Adipocyte (in vitro differentiated cells): ENCODE results near the gene ARL2BP.

Experiments
- DNase-seq: peaks from one replicate; pipeline ENCODE4 v3.0.0-alpha.2; 2015; ENCODE audit warnings: low read depth
- H3K27me3 ChIP-seq: replicated peaks from 2 replicates; pipeline ENCODE4 v1.7.0; 2013; ENCODE audit warnings: mild to moderate bottlenecking, low read length, moderate library complexity; ENCODE audit not compliant: control insufficient read depth, insufficient read depth
- H3K36me3 ChIP-seq: 2 replicates; pipeline ENCODE4 v1.7.0; 2013; ENCODE audit warnings: low read length, mild to moderate bottlenecking, moderate library complexity; ENCODE audit not compliant: control insufficient read depth, insufficient read depth, severe bottlenecking
- H3K4me1 ChIP-seq: 2 replicates; pipeline ENCODE4 v1.7.0; 2013; ENCODE audit warnings: mild to moderate bottlenecking, low read length, moderate library complexity; ENCODE audit not compliant: control insufficient read depth, insufficient read depth
- H3K4me3 ChIP-seq: 2 replicates; pipeline ENCODE4 v1.7.0; 2013; ENCODE audit warnings: mild to moderate bottlenecking, low read length, moderate library complexity
- H3K9ac ChIP-seq: 2 replicates; pipeline ENCODE4 v1.7.0; 2013; ENCODE audit warnings: mild to moderate bottlenecking, low read length, moderate library complexity
- H3K9me3 ChIP-seq: 2 replicates; pipeline ENCODE4 v1.7.0; 2013; ENCODE audit warnings: mild to moderate bottlenecking, low read length, moderate library complexity; ENCODE audit not compliant: control insufficient read depth

ARL2BP gene

DNA sequence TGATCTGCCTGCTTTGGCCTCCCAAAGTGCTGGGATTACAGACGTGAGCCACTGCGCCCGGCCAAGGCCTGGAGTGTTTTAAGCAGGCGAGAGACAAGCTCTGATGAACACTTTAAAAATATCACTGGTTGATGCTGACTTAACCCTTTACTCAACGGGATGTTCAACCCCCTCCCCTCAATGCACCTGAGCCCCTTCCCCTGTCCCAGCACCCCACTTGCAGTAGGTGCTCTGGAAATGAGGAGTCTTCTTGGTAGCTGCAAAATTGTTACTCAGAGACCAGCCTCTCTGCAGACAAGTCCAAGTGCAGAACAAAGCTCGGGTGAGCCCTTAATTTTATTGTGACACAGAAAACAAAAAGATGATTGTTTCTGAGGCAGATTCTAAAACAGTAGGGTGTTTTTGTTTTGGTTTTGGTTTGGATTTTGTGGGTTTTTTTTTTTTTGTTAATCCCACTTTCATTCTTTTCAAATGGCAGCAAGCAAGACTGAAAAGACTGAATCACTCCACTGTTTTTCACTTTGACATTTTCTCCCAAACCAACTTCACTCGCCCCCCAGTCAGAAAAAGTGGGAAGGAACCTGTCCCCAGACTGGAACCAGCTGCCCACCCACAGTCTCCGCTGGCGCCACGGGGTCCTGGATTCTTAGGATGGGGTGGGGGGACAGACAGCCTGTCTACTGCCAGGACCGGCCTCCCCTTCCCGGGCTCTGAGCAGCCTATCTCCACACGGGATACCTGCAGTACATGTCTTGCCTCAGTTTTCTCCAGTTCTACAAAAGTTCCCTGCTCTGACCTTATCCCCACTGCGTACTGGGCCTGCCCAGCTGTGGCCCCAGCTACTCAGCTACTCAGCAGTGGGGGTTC lies 44.6 kb downstream of the ARL2BP start:
- no peak for DNase-seq
- Histone ChIP-seq H3K4me1 (peaks cover 5% of the 10 kb centered on the region), H3K4me3 (no peak overlapping the region), H3K36me3 (no peaks in the 10 kb centered on the region), H3K27me3 (peaks cover 12% of the 10 kb centered on the region), H3K9ac (no peak overlapping the region), H3K9me3 (no peaks in the 10 kb centered on the region)

DNA sequence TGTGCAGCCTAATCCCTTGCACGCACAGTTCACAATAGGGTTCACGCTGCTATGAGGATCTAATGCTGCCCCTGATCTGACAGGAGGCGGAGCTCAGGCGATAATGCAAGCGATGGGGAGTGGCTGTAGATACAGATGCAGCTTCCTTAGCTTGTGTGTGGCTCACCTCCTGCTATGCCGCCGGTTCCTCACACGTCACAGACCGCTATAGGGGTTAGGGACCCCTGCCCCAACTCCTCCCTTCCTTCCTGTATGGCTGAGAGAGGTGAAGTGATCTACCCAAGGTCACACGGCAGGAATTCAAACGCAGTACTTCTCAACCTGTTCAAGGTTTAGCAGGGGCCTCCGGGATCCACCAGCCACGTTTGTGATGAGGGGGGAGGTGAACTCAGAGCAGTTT lies 52.8 kb downstream of the ARL2BP start:
- H3K9ac ChIP-seq, result no peak overlapping the region
- no peaks in the 10 kb centered on the region for H3K9me3 ChIP-seq
- H3K4me1 ChIP-seq, result peaks cover 7% of the 10 kb centered on the region
- H3K4me3 ChIP-seq, result no peak overlapping the region
- no peaks in the 10 kb centered on the region for H3K27me3 ChIP-seq
- H3K36me3 ChIP-seq, result no peaks in the 10 kb centered on the region
- DNase-seq, result no peak

DNA sequence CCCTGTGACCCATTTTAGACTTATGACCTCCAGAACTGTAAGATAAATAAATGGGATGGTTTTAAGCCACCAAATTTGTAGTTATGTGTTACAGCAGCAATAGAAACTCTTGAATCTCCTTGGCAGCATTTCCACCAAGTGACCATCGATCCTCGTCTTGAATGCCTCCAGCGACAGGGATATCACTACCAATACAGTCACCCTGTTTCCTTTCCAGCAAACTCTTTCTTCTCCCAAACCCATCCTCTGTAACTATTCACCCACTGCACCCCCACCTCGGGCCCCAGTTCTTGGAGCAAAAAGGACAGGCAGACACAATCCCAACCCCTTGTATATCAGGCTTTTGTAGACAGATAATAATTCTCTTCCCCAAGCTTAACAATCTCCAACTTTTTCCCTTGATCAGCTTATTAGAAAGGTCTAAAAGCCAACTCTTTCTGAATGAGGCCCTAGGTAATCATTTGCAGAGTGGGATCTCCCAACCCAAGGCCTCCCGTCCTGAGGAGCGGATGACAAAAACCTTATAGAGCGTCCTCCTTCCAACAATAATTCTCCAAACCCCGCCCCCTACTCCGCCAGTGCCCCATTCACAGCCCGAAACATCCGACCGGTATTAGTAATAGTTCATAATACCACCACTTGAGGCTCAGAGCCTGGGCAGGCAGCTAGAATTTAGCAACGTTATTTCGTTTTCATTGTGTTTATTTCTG lies 54.1 kb downstream of the ARL2BP start:
- Histone ChIP-seq H3K27me3 (no peaks in the 10 kb centered on the region), H3K36me3 (no peaks in the 10 kb centered on the region), H3K9ac (peak overlapping the region; percentile 80), H3K4me1 (peaks cover 11% of the 10 kb centered on the region), H3K9me3 (no peaks in the 10 kb centered on the region), H3K4me3 (peak overlapping the region; percentile 83)
- DNase-seq, result peak; percentile 87

DNA sequence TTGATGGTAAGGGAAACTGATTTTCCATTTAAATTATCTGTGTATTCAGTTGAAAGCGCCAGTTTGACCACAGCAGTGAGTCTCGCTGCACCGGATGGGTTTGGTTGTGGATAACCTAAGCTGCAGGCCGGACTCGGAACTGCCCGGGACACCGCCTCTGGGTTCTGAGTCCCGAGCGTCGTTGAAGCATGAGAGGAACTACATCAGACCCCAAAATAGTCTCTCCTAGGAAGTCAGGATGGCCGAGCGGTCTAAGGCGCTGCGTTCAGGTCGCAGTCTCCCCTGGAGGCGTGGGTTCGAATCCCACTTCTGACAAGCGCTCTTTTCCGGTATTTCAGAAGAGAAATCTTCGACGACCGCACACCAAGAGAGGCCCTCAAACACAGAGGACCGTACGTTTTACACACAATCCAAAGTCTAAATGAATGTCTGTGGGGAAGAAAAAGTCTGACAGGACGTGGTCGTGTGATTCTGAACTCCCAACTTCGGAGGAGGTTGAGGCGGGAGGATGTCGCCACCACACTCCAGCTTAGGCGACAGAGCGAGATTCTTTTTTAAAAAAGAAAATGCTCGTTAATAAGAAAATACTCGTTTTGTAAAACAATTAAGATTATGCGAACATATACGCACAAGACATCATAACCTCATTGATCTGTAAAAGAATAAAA lies 54.8 kb downstream of the ARL2BP start:
- peak; percentile 96 for DNase-seq
- peak overlapping the region; percentile 80 for H3K9ac ChIP-seq
- H3K36me3 ChIP-seq, result no peaks in the 10 kb centered on the region
- no peaks in the 10 kb centered on the region for H3K9me3 ChIP-seq
- H3K27me3 ChIP-seq, result no peaks in the 10 kb centered on the region
- H3K4me1 ChIP-seq, result peaks cover 17% of the 10 kb centered on the region
- peak overlapping the region; percentile 83 for H3K4me3 ChIP-seq

DNA sequence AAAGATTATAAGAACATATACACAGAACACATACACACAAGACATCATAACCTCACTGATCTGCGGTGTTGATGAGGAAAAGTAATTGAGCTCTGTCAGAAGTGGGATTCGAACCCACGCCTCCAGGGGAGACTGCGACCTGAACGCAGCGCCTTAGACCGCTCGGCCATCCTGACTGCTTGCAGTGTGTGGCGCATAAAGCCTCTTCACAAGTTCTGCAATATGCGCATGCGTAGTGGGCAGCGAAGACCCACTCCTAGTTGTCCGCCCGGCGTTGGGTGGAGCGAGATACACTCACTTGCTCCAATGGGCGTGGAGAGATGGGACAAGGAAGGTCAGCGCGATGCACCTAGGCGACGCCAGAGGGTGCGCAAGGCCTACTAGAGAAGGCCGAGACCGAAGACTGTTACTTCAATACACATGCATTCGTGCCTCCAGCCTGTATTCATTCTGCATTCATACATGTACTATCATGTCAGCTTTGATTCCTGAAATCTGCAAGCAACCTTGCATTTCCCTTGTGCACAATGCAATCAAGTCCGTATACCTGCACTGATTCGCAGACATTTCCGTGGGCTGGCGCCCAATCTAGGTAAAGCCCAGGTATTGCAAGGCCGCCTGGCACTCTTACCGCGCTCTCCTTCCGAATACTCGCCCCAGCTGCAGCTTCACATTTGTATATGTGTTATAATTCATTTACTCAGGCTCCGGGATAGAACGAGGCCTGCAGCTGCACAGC lies 55.5 kb downstream of the ARL2BP start:
- H3K9ac ChIP-seq, result peak overlapping the region; percentile 28
- no peaks in the 10 kb centered on the region for H3K36me3 ChIP-seq
- DNase-seq, result peak; percentile 100
- peaks cover 23% of the 10 kb centered on the region for H3K4me1 ChIP-seq
- H3K27me3 ChIP-seq, result no peaks in the 10 kb centered on the region
- H3K9me3 ChIP-seq, result no peaks in the 10 kb centered on the region
- peak overlapping the region; percentile 62 for H3K4me3 ChIP-seq

DNA sequence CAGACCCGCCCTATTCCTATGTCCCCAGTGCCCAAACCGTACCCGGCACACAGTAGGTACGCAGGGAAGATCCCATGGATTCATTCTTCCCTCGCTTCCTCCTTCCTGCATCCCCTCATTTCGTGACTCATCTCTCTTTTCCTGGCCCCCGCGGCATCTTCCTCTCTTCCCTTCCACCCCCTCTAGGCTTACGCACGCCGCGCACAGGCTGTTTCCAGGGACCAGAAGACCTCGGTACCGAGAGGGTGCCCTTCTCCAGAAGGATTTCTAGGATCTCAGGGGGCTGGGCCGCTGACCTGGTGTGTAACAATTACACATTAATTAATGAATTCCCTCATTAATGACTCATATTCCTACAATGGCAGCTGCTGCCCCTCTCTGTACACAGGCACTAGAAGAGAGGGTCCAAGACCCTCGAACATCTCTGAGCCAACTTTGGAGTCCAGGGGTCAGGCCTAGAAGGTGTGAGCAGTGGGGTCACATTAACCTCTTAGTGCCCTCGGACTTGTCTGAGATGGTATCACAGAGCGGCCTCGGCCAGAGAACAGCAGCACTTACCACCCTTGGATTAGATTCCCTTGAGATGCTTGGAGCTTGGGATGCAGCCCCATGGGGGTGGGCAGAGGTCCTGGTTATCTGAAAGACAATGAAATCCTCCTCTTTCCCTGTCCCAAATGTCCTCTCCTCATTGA lies 56.2 kb downstream of the ARL2BP start:
- H3K4me3 ChIP-seq, result peak overlapping the region; percentile 53

More for the DNA sequence above, 56.2 kb downstream of the ARL2BP start:
- Histone ChIP-seq H3K27me3 (no peaks in the 10 kb centered on the region), H3K9me3 (no peaks in the 10 kb centered on the region), H3K9ac (no peak overlapping the region), H3K36me3 (no peaks in the 10 kb centered on the region), H3K4me1 (peaks cover 25% of the 10 kb centered on the region)
- DNase-seq, result no peak
